ENCODE measurements around the gene LYSMD2.
A peak's percentile ranks its signal among the peaks of the same experiment; 100 is the strongest.

The LYSMD2 gene

DNA sequence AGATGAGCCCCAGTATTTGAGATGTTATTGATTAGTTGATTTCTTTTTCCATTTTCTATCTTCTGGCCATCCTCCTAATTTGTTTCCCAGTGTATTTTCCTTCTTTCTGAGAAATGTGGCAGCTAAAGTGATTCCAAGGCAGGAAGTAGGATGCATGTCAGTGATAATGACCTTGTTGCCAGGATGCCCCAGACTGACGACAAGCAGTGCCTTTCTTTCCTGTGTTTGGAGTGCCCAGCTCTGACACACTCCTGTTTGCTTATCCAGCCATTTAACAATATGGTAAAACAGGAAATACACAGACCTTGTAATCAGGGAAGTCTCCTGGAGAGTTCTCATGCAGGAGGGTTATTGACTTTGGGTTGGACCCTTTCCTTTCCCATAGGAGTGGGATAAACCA is 34.3 kb upstream of the LYSMD2 start:
- Histone ChIP-seq H4K20me1 (ENCODE audit: insufficient read depth, low read length) (no peaks in the 10 kb centered on the region), H3K9ac (ENCODE audit: low read length) (no peak overlapping the region), H3K4me2 (ENCODE audit: low read length) (no peak overlapping the region), H3K4me3 (ENCODE audit: low read depth, low read length, poor library complexity, severe bottlenecking) (no peak overlapping the region), H3K9me3 (ENCODE audit: low read length) (no peaks in the 10 kb centered on the region), H3K36me3 (ENCODE audit: insufficient read depth, low read length) (no peaks in the 10 kb centered on the region), H3K27me3 (ENCODE audit: insufficient read depth, low read length) (no peaks in the 10 kb centered on the region), H3K9me2 (ENCODE audit: low read depth, low read length) (no peaks in the 10 kb centered on the region), H2AFZ (ENCODE audit: low read length) (no peak overlapping the region), H3K79me2 (ENCODE audit: insufficient read depth, low read length) (no peaks in the 10 kb centered on the region), H3F3A (ENCODE audit: insufficient read depth, low read length) (no peaks in the 10 kb centered on the region), H3K4me1 (ENCODE audit: insufficient read depth, low read length, severe bottlenecking) (peaks cover 8% of the 10 kb centered on the region), H3K27ac (ENCODE audit: low read depth, low read length, poor library complexity, severe bottlenecking) (no peak overlapping the region)
- TF ChIP-seq, protein P1, sequence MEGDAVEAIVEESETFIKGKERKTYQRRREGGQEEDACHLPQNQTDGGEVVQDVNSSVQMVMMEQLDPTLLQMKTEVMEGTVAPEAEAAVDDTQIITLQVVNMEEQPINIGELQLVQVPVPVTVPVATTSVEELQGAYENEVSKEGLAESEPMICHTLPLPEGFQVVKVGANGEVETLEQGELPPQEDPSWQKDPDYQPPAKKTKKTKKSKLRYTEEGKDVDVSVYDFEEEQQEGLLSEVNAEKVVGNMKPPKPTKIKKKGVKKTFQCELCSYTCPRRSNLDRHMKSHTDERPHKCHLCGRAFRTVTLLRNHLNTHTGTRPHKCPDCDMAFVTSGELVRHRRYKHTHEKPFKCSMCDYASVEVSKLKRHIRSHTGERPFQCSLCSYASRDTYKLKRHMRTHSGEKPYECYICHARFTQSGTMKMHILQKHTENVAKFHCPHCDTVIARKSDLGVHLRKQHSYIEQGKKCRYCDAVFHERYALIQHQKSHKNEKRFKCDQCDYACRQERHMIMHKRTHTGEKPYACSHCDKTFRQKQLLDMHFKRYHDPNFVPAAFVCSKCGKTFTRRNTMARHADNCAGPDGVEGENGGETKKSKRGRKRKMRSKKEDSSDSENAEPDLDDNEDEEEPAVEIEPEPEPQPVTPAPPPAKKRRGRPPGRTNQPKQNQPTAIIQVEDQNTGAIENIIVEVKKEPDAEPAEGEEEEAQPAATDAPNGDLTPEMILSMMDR (IDR thresholded peaks at IDR 0.05; ENCODE audit: low read length), result no peak
- no peak for TF ChIP-seq EZH2 (IDR thresholded peaks at IDR 0.05; ENCODE audit: borderline replicate concordance, low read length)

GRCh38 chr15:51770902-51771301 is 33.4 kb upstream of the LYSMD2 start:
- no peaks in the 10 kb centered on the region for H3F3A ChIP-seq (ENCODE audit: insufficient read depth, low read length)
- H2AFZ ChIP-seq (ENCODE audit: low read length), result no peak overlapping the region
- no peak overlapping the region for H3K27ac ChIP-seq (ENCODE audit: low read depth, low read length, poor library complexity, severe bottlenecking)
- H3K4me2 ChIP-seq (ENCODE audit: low read length), result no peak overlapping the region
- H4K20me1 ChIP-seq (ENCODE audit: insufficient read depth, low read length), result no peaks in the 10 kb centered on the region
- peaks cover 8% of the 10 kb centered on the region for H3K4me1 ChIP-seq (ENCODE audit: insufficient read depth, low read length, severe bottlenecking)
- no peaks in the 10 kb centered on the region for H3K9me2 ChIP-seq (ENCODE audit: low read depth, low read length)
- no peak overlapping the region for H3K9ac ChIP-seq (ENCODE audit: low read length)
- no peak for TF ChIP-seq EZH2 (IDR thresholded peaks at IDR 0.05; ENCODE audit: borderline replicate concordance, low read length)
- TF ChIP-seq, protein P1 (IDR thresholded peaks at IDR 0.05; ENCODE audit: low read length), result no peak
- H3K9me3 ChIP-seq (ENCODE audit: low read length), result no peaks in the 10 kb centered on the region
- no peaks in the 10 kb centered on the region for H3K79me2 ChIP-seq (ENCODE audit: insufficient read depth, low read length)
- no peaks in the 10 kb centered on the region for H3K27me3 ChIP-seq (ENCODE audit: insufficient read depth, low read length)
- H3K36me3 ChIP-seq (ENCODE audit: insufficient read depth, low read length), result no peaks in the 10 kb centered on the region
- no peak overlapping the region for H3K4me3 ChIP-seq (ENCODE audit: low read depth, low read length, poor library complexity, severe bottlenecking)

- H3K9me3 ChIP-seq (ENCODE audit: low read length), result no peaks in the 10 kb centered on the region
- no peaks in the 10 kb centered on the region for H4K20me1 ChIP-seq (ENCODE audit: insufficient read depth, low read length)
- TF ChIP-seq EZH2 (IDR thresholded peaks at IDR 0.05; ENCODE audit: borderline replicate concordance, low read length), result no peak
- no peak overlapping the region for H3K9ac ChIP-seq (ENCODE audit: low read length)
- no peaks in the 10 kb centered on the region for H3K27me3 ChIP-seq (ENCODE audit: insufficient read depth, low read length)
- H3K4me2 ChIP-seq (ENCODE audit: low read length), result no peak overlapping the region
- no peaks in the 10 kb centered on the region for H3K9me2 ChIP-seq (ENCODE audit: low read depth, low read length)
- no peak overlapping the region for H3K4me3 ChIP-seq (ENCODE audit: low read depth, low read length, poor library complexity, severe bottlenecking)
- peaks cover 8% of the 10 kb centered on the region for H3K4me1 ChIP-seq (ENCODE audit: insufficient read depth, low read length, severe bottlenecking)
- H2AFZ ChIP-seq (ENCODE audit: low read length), result peak overlapping the region; percentile 83
- no peaks in the 10 kb centered on the region for H3K36me3 ChIP-seq (ENCODE audit: insufficient read depth, low read length)
- H3K27ac ChIP-seq (ENCODE audit: low read depth, low read length, poor library complexity, severe bottlenecking), result no peak overlapping the region
- H3K79me2 ChIP-seq (ENCODE audit: insufficient read depth, low read length), result no peaks in the 10 kb centered on the region
- no peaks in the 10 kb centered on the region for H3F3A ChIP-seq (ENCODE audit: insufficient read depth, low read length)
These were observed 30.6 kb upstream of the LYSMD2 start for GRCh38 chr15:51768018-51768417.

DNA sequence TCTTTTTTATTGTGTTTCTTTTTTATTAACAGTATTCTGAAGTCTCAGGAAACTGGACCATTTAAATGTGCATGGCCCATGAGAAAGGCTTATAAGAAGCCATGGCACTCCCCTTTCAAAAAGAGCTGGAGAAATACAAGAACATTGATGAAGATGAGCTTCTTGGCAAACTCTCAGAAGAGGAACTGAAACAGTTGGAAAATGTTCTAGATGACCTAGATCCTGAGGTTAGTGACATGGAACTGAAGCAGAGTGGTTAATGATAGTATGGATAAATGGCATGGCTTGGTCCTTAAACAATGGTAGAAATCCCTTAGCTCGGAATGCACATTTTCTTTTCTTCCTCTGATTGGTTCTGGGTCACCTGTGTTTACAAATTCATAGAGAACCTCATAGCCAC is 28.9 kb upstream of the LYSMD2 start:
- Histone ChIP-seq H2AFZ (ENCODE audit: low read length) (no peak overlapping the region), H3K4me2 (ENCODE audit: low read length) (no peak overlapping the region), H4K20me1 (ENCODE audit: insufficient read depth, low read length) (no peaks in the 10 kb centered on the region), H3K9me3 (ENCODE audit: low read length) (no peaks in the 10 kb centered on the region), H3F3A (ENCODE audit: insufficient read depth, low read length) (no peaks in the 10 kb centered on the region), H3K27me3 (ENCODE audit: insufficient read depth, low read length) (no peaks in the 10 kb centered on the region), H3K27ac (ENCODE audit: low read depth, low read length, poor library complexity, severe bottlenecking) (no peak overlapping the region), H3K9me2 (ENCODE audit: low read depth, low read length) (no peaks in the 10 kb centered on the region), H3K4me3 (ENCODE audit: low read depth, low read length, poor library complexity, severe bottlenecking) (no peak overlapping the region), H3K36me3 (ENCODE audit: insufficient read depth, low read length) (no peaks in the 10 kb centered on the region), H3K79me2 (ENCODE audit: insufficient read depth, low read length) (no peaks in the 10 kb centered on the region), H3K9ac (ENCODE audit: low read length) (no peak overlapping the region), H3K4me1 (ENCODE audit: insufficient read depth, low read length, severe bottlenecking) (peaks cover 8% of the 10 kb centered on the region)
- TF ChIP-seq, protein P1 (IDR thresholded peaks at IDR 0.05; ENCODE audit: low read length), result no peak
- TF ChIP-seq EZH2 (IDR thresholded peaks at IDR 0.05; ENCODE audit: borderline replicate concordance, low read length), result no peak
